Umbilical cord (tissue), 2 donors: ENCODE data around the gene PPM1F. TPM values are rescaled to one million over a fixed set of nuclear protein-coding genes. Genes with fewer than 3 reads are reported as not detected.

Source experiments
- DNase-seq: peaks from one replicate; pipeline ENCODE4 v3.0.0-alpha.2; 2015; ENCODE audit warnings: low spot score
- total RNA-seq: library from RNA; depleted of rRNA; stranded (reverse); fragments of >200 nt; gene quantifications from one replicate; pipeline ENCODE4 v1.2.3, GENCODE V29; 2014; ENCODE audit warnings: low replicate concordance; ENCODE audit not compliant: insufficient read depth

Gene PPM1F
- total RNA-seq, 1 donor from 2014 or later = 23.6 TPM

DNA sequence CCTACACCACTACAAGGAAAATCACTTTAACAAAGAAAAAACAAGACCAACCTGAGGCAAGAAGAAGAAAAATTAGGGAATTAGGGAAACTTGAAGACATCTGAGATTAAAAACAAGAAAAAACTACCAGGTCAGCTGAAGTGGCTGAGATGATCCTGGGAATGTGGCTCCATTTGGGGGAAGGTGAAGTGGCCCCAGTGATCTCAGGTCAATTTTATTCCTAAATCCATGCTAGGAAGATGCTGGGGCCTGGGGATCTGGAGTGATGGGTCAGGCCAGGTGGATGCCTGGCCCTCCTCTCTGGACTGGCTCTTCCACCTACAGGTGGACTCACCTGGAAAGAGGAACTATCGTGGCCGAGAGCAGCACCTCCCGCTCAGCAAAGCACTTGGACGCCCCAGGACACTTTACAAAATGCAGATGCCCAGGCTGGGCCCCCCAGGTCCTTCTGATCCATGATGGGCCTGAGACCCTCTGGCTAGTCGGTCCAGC lies 23.3 kb upstream of the PPM1F start:
- no peak for DNase-seq

DNA sequence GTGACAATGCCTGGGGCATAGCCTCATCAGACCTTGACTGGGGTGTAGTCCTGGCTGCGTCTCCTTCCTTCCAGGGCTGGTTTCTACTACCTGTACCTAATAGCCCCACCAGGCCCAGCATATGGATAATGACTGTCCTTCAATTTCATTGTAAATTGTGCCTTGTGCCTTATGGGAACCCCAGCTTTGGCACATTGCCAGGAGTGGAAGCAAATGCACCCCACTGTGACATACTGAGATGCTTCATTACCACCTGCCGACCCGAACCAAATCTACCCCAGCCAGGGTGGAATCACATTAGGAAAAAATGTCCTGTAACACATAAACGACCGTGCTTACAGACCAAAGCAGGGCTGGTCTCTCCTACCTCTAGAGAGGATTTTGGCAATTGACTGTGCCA lies 22.6 kb upstream of the PPM1F start:
- no peak for DNase-seq

DNA sequence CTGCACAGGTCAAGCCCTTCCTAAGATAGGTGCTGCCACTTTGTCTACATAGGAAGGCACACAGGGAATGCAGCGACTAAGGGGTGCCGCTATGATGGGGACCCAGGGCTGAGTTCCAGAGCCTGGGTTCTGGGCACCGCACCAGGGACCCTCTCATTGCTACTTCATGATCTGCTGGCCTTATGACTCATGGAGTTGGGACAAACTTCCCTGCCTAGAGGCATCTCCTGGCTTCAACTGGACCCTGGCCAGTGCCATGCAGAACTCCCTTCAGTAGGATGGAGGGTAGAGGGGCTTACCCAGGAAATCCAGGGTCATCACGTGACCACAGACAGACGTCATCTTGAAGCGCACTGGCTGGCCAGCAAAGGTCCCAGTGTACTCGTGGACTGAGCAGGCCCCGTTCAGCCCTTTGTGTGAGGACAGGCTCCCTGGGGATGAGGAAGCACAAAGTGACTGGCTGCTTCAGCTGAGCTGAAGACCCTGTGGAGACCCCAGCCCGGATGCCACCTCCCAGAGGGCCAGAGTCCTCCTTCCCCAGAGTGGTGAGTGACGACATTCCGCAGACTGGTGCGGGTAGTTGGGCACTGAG lies 21.5 kb upstream of the PPM1F start:
- DNase-seq = no peak

DNA sequence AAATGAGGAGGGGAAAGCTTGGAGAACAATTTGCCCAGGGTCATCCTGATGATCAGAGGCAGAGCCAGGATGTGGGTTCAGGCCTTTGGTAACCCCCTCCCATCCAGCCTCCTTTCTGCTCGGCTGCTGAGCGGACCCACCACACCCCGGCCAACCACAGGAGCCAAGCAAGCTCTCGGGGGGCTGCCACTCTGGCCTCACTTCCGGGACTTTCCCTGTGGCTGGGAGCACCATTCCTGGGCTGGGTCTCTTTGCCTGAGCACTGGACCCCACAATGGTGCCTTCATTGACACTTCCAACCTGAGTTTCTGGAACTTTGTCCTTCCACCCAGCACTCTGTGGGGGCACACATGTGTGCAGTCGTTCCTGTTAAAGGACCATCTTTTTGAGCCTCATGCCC lies 20.2 kb upstream of the PPM1F start:
- no peak for DNase-seq

DNA sequence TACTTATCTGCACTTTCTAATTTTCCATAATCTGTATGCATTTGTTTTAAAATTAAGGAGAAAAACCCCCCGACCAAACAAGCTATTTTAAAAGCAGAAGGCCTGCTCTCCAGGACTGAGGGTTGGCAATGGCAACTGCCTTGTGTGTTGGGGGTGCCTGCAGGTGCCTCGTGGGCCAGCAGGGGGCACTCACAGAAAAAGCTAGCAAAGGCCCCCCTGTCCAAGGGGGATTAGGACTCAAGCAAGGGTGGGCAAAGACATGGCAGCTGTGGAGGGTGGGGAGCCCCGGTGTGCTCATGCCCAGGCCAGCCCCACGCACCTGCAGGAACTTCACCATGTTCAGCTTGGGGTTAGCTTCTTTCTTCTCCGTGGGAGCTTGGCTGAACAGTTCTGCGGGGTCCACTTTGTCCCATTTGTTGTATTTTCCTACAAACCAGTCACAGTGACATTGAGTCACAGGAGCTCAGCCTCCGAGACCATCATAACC lies 19.7 kb upstream of the PPM1F start:
- peak; percentile 21 for DNase-seq

DNA sequence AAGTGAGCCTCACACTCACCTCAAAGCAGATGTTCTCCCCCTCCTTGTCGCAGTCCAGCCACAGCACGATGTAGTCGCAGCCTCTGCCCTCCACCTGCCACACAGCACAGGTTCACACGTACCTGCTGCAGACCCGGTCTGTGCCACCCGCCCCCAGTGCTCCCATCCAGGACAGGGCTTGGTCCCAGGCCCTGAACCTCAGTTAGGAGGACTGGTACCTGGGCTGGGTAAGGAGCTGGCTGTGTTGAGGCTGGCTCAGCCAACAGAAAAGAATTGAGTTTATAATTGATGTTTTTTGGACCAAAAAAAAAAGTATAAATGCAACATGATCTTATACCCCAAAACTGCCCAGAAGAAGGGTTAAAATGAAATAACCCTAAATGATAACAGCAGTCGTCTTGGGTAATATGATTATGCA lies 19.2 kb upstream of the PPM1F start:
- DNase-seq = no peak

DNA sequence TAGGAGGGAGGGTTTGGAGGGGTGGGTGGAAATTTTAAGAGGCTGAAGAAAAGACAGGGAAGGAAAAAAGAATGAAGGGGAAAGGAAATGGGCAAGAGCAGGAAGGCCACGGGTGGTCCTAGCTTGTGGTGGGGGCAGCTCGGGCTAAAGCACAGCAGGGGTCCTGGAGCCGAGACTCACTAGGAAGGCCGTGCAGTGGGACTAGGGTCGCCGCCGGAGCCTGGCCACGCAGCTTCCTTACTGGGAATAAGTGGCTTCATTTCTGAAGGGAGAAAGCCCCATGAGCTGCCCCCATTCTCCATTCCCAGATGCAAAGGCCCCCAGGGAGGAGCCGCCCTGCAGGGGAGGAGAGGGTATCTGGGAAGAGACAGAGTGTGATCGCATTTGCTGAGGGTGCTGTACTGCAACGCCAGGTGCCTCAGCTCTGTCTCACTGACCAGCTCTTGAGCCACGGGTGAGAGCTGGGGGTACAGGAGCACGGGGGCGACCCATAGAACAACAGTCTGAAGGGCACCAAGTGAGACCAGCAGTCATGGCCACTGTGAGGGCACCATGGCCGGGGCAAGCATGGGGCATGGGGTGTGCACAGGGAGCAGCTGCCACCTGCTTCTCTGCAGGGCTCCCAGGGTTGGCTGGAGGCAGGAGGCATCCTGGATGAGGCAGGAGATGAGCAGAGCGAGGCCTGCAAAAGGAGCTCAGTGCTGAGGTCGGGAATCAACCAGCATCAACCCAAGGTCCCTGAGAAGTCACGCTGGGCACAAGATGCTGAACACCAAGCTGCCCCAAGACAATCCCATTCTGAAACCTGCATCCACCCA lies 18.4 kb upstream of the PPM1F start:
- DNase-seq = no peak

DNA sequence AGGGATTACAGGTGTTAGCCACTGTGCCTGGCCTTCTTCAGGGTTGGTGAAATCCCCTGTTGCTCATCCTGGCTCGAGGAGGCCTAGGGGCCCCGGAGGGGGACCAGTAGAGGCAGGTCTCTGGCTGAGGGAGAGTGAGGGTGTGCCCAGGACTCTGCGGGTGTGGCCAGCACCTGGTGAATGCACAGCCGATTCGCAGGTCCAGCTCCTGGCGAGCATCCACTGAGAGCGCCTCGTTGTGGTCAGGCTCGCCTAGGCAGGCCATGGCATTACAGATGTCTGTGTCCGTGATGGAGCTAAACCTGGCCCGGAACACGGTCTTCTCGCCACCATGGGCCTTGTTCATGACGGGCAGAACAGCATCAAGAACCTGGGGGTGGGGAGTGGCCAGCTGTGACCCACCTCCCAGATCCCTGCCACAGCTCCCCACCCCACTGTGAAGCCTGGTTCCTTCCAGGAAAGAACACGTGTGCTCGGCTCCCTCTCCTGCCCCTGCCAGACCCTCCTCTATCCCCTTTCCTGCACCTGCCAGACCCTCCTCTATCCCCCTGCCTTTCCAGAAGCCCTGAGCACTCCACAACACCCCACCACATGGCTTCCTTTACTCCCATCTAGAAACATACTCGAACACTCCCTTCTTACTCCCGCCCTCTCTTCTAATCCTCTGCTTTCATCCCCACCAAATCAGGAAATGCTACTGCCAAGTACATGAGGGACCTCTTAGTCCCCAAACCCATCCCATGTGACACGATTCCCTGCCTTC lies 17.6 kb upstream of the PPM1F start:
- no peak for DNase-seq

DNA sequence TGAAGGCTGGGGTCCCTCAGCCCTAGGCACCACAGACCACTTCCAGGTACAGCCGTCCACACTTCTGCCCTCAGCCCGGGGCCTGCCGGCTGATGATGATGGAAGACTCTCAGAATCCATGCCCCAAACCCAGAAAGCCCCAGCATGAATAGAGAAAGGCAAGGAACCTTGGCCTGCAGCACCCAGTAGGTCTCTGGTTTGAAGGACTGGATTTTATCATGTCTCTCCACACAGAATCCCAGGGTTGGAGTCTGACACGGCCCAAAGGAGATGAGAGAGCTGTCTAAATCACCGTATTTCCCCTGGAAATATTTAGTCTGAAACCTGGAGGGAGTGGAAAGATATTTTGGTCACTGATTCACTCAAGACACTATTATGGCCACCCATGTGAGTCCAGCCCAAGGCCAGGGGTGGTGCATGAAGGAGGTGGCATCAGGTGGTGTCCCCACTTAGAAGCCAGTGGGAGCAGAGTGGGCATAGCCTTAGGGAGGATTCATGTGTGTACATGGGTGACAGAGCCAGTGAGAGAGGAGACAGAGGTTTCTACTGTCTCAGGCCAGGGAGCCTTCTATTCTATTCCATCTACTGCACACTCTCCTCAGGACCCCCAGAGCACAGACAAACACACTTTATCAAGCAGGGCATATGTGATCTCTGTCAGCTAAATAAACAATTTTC lies 15.9 kb upstream of the PPM1F start:
- no peak for DNase-seq

DNA sequence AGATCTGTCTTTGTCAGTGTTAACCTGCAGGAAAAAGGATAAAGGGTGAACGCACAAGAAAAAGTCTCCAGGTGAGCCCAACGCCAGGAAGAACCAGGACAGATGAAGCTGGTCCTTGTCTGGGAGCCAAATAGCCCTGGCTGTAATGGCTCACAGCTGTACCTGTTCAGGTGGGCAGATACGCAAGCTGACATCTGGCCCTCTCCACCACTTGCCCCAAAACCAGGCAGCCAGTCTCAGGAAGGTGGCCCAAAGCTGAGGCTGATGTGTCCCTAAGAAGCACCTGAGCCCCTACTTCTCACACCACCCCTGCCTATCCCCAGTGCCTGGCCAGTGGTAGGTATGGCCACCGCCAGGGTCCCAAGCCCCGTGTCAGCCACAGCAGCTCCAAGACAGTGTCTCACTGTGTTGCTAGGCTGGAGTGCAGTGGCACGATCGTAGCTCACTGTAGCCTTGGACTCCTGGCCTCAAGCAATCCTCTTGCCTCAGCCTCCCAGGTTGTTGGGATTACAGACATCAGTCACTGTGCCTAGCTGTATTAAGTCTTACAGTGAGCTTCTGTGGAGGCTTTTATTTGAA lies 15.1 kb upstream of the PPM1F start:
- no peak for DNase-seq

DNA sequence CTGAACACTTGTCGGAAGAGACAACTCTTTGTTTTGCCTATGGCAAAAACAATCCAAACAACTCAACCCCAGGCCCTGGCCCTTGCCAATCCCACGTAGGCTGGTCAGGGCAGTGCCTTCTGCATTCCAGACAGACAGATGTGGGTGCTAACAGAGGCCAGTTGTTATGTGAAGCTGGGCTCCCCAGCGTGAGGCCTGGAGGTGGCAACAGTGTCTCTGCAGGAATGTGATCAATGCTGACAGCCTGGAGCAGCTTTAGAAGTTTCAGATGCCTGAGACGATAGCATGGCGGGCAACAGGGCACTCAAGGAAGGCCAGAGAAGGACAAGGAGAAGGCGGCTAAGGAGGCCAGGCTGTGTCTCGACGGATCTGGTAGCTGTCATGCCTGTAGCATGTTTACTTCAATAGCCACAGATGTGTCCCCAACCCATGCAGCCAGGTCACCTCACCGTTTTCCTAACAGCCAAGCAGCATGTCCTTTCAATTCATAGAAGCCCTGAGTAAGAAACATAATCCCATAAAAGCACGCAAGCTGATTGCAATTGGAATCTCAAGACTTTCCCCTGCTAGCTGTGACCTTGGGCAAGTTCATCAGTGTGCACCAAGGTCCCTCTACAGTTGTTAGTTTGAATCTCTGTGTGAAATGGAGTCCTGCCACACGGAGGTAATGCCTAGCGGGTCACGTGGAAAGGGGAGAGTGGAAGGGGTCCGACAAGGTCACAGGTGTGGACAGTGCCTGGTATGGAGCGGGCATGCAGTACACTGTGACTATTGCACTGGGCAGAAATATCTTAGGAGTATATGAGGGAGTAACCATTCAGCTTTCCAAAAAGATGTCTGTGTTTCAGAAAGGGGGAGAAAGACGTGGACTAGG lies 14.2 kb upstream of the PPM1F start:
- DNase-seq = no peak

DNA sequence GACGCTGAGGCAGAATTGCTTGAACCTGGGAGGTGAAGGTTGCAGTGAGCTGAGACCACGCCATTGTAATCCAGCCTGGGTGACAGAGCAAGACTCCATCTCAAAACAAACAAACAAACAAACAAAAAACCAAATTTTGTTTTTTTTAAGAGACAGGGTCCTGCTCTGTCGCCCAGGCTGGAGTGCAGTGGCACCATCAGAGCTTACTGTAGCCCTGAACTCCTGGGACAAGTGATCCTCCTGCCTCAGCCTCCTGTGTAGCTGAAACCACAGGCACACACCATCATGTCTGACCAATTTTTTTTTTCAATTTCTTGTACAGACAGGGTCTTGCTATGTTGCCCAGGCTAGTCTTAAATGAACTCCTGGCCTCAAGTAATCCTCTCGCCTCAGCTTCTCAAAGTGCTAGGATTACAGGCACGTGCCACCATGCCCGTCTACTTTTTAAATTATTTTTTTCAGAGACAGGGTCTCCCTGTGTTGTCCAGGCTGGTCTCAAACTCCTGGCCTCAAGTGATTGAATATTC lies 13.2 kb upstream of the PPM1F start:
- DNase-seq = no peak

DNA sequence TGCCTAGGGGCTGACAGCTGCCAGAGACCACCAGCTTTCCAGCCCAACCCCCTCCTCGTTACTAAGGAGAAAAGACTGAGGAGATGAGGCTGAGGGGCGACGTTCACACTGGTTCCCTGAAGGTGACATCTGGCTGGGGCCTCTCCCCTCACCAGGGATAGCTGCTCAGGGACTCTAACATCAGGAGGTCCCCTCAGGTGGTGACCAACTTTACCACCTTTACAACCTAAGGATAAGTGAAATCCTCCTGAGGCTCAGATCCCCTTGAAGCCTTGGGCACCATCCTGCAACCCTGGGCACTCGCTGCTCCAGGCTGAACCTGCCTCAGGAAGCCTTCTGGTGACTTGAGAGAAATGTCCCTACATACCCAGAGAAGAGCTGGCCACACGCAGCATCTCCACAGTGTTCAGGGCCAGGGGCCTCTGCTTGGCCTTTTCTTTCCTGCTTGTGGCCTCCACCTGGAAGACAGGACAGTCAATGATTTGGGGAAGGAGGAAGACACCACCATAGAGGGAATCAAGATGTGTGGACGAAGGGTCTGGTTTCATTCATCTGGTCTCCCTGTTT lies 12.4 kb upstream of the PPM1F start:
- no peak for DNase-seq

DNA sequence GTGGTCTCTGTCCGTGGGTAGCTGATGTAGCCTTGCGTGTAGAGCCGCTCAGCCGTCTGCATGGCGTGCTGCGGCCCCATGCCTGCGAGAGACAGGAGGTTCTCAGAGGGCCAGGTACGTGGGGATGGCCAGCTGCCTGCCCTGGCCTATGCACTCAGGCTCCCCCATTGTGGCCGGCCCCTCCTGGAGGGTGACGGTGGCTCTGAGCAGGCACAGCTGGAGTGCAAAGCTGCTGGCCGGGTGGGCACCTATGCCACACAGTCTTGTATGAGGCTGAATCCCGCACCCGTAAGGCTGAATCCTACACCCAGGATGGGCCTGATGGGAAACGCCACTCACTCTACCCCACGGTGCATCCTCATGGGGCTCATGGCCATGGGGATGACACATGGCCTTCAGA lies 11.6 kb upstream of the PPM1F start:
- DNase-seq = no peak

DNA sequence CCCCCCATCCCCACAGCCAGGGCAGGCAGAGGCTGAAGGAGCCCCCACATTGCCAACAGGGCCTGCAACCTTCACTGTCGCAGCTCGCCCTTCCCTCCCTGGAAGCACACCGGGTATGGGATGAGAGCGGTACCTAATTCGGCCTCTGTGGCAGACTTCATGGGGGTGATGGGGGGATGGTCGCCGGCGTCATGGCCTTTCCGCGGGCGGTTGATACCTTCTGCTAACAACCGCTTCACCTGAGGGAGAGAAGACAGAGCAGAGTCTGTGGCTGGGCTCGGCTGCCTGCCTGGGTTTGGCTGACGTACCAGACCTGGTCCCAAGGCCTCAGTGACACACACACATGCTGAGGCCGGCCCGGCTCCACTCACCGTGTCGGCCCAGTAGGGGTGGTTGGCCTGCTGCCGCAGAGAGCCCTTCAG lies 11.2 kb upstream of the PPM1F start:
- DNase-seq = no peak

DNA sequence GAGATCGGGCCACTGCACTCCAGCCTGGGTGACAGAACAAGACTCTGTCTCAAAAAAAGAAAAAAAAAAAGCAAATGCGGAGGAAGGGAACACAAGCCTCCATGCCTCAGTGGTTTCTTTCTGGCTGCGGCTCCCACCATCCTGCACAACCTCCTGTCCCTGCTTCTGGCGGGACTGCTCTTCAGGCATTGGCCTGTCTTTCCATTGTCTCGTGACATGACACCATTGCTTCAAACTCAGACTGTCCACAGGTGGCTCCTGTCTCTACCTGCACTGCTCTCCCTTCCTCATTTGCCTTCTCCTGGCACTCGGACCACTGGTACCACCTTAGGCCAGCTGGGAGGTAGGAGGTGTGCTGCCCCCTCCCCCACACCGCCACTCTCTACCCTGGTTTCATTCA lies 10.6 kb upstream of the PPM1F start:
- no peak for DNase-seq

DNA sequence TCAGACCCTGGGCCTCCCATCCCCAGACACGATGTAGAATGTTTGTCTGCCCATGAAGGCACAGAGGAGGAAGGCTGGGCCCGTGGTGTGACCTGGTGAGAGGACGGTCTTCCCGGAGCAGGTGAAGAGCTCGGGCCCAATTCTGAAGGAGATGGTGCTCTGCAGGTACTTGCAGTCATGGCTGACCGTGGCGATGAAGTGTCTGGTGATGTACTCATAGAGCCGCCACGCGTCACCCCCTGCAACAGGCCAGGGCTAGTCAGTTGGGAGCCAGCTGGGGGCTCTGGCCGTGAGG lies 10.0 kb upstream of the PPM1F start:
- no peak for DNase-seq

DNA sequence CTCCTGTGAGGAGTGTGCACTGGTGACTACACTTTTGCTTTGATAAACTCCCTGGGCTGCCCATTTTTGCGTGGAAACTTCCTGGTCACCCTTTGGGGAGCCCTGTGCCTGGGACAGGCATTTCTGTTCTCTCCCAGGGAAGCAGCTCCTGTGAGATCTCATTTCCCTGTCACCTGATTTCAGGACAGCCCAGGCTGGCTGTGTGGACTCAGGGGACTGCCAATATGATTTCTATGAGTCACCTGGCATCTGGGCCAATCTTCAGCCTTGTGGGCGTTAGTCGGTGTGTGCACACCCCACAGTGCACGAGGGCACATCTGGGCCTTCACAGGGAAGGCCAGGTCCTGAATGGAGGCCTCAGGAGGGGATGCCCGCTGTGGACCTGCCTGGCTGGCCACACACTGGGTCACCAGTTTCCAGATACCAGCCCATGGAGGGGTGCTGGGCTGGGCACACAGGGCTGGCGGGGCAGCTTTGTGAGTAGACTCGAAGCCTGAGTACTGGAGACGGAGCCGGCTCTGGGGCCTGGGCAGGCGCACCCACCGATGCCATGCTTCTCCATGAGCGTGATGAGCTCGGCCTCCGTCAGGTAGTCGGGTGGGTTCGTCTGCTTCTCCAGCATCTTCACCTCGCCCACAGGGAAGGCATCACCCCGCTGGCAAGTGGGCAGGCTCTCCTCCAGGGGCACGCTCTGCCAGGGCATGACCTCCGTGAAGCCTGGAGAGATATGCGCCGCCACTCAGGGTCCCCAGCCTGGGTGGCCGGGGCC lies 9.4 kb upstream of the PPM1F start:
- DNase-seq = no peak

DNA sequence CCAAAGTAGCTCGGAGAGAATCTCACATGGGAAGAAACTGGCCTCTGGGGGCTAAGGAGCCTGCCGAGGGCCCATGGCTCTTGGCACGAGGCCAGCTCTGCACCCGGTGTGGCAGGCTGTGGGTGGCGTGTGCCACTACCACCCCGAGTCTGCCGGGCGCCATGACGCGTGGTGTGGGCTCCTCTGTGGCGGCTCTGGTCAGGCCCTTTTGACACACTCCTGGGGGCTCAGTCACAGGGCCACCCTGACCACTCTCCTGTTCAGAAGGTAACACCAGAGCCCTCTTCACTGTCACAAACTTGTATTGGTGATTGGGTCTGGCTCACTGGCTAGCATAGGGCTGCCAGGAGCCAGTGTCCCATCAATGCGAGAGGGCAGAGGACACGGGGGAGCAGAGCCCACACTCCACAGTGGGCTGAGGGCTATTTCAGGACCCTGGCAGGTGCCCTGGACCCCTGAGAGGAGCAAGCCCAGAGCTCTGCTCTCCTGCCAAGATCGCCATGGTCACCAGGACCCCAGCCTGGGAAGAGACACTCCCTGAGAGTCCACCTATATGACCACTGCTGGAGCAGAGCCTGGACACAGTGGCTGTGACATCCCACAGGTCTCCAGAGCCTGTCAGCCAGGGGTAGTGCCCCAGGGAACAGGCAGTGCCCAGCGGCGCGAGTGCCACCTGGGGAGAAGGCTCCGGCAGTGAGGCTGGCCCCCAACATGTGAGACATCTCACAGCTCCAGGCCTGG lies 8.6 kb upstream of the PPM1F start:
- no peak for DNase-seq
